Progenitor cell of endocrine pancreas (in vitro differentiated cells): Measurements from ENCODE around the gene FOXRED1. TPM values are rescaled to one million over a fixed set of nuclear protein-coding genes. Genes with fewer than 3 reads are reported as not detected.
"Not testable (repeated sequence)": the region's sequence is repeated elsewhere in the genome, so short reads cannot be mapped to it uniquely, and the experiment has no call there.

ENCODE experiments used
- DNase-seq: peaks from one replicate; pipeline ENCODE4 v3.0.0; 2021; ENCODE audit warnings: low spot score; ENCODE audit not compliant: unreplicated experiment
- H3K27ac Mint-ChIP-seq: 2 replicates; pipeline ENCODE4 v1.8.0; 2021; ENCODE audit warnings: mild to moderate bottlenecking, moderate library complexity, mixed read lengths
- H3K27me3 Mint-ChIP-seq: 2 replicates; pipeline ENCODE4 v1.8.0; 2021; ENCODE audit warnings: mixed read lengths
- H3K36me3 Mint-ChIP-seq: 2 replicates; pipeline ENCODE4 v1.8.0; 2022; ENCODE audit warnings: mixed read lengths; ENCODE audit not compliant: insufficient read depth
- H3K4me1 Mint-ChIP-seq: 2 replicates; pipeline ENCODE4 v1.8.0; 2021; ENCODE audit warnings: low read depth, mixed read lengths
- H3K4me3 Mint-ChIP-seq: 2 replicates; pipeline ENCODE4 v1.8.0; 2021; ENCODE audit warnings: low read depth, mild to moderate bottlenecking, moderate library complexity, mixed read lengths
- H3K9me3 Mint-ChIP-seq: 2 replicates; pipeline ENCODE4 v1.8.0; 2021; ENCODE audit warnings: low read depth, mixed read lengths
- CTCF ChIP-seq: fragments of 200-600 bp; sonication (generic); IDR thresholded peaks from one replicate; pipeline ENCODE4 v1.5.0; 2021; ENCODE audit warnings: antibody characterized with exemption, mild to moderate bottlenecking; ENCODE audit not compliant: unreplicated experiment
- total RNA-seq: library from RNA; stranded (reverse); gene quantifications from 2 replicates; pipeline ENCODE4 v1.2.1, GENCODE V29; 2021

FOXRED1 gene
- total RNA-seq, 1 donor from 2014 or later: 63.8 TPM

- Mint-ChIP-seq H3K36me3 (peaks cover 2% of the 10 kb centered on the region), H3K9me3 (no peaks in the 10 kb centered on the region), H3K27me3 (no peaks in the 10 kb centered on the region), H3K4me3 (no peak overlapping the region), H3K27ac (no peak overlapping the region), H3K4me1 (peaks cover 16% of the 10 kb centered on the region)
- DNase-seq: no peak
- no peak for TF ChIP-seq CTCF
Measured at GRCh38 chr11:126305699-126306098, 36.7 kb downstream of the FOXRED1 start.

GRCh38 chr11:126307706-126308105, 38.8 kb downstream of the FOXRED1 start:
- H3K9me3 Mint-ChIP-seq: no peaks in the 10 kb centered on the region
- no peaks in the 10 kb centered on the region for H3K27me3 Mint-ChIP-seq
- DNase-seq: no peak
- peaks cover 16% of the 10 kb centered on the region for H3K4me1 Mint-ChIP-seq
- no peak overlapping the region for H3K4me3 Mint-ChIP-seq
- peak overlapping the region; percentile 68 for H3K27ac Mint-ChIP-seq
- peaks cover under 1% of the 10 kb centered on the region for H3K36me3 Mint-ChIP-seq
- peak; percentile 54 for TF ChIP-seq CTCF

- Mint-ChIP-seq H3K27ac (no peak overlapping the region), H3K4me3 (no peak overlapping the region), H3K36me3 (no peaks in the 10 kb centered on the region), H3K4me1 (peaks cover 16% of the 10 kb centered on the region), H3K27me3 (no peaks in the 10 kb centered on the region), H3K9me3 (no peaks in the 10 kb centered on the region)
- no peak for TF ChIP-seq CTCF
- DNase-seq: no peak
Measured at GRCh38 chr11:126308271-126308671, 39.3 kb downstream of the FOXRED1 start.

- H3K4me1 Mint-ChIP-seq: peaks cover 13% of the 10 kb centered on the region
- DNase-seq, H3K27me3 Mint-ChIP-seq, H3K9me3 Mint-ChIP-seq, H3K36me3 Mint-ChIP-seq, H3K27ac Mint-ChIP-seq, H3K4me3 Mint-ChIP-seq: not testable (repeated sequence)
Measured at GRCh38 chr11:126308771-126309170, 39.8 kb downstream of the FOXRED1 start.

GRCh38 chr11:126310200-126310991, 41.4 kb downstream of the FOXRED1 start:
- H3K27ac Mint-ChIP-seq: peak overlapping the region; percentile 3
- TF ChIP-seq CTCF: peak; percentile 90
- peaks cover 6% of the 10 kb centered on the region for H3K4me1 Mint-ChIP-seq
- no peaks in the 10 kb centered on the region for H3K36me3 Mint-ChIP-seq
- no peak overlapping the region for H3K4me3 Mint-ChIP-seq
- H3K9me3 Mint-ChIP-seq: no peaks in the 10 kb centered on the region
- peak; percentile 69 for DNase-seq
- no peaks in the 10 kb centered on the region for H3K27me3 Mint-ChIP-seq

GRCh38 chr11:126310992-126311310, 42.0 kb downstream of the FOXRED1 start:
- H3K27ac Mint-ChIP-seq: no peak overlapping the region
- H3K4me3 Mint-ChIP-seq: no peak overlapping the region
- TF ChIP-seq CTCF: no peak
- H3K27me3 Mint-ChIP-seq: no peaks in the 10 kb centered on the region
- H3K9me3 Mint-ChIP-seq: no peaks in the 10 kb centered on the region
- DNase-seq: no peak
- H3K4me1 Mint-ChIP-seq: peaks cover 5% of the 10 kb centered on the region
- H3K36me3 Mint-ChIP-seq: peaks cover 1% of the 10 kb centered on the region
